ENCODE results near the gene SLC35C1. TPM values are rescaled to one million over a fixed set of nuclear protein-coding genes. Genes with fewer than 3 reads are reported as not detected.

The SLC35C1 gene
- total RNA-seq, 1 experiment from 2014 or later: 8.9 TPM

GRCh38 chr11:45833761-45834160 is 28.8 kb downstream of the SLC35C1 start:
- Histone ChIP-seq H3K9ac (ENCODE audit: extremely low read depth, insufficient read length, low read length) (no peak overlapping the region), H3K18ac (ENCODE audit: insufficient read length, low read depth, low read length) (no peak overlapping the region), H2BK12ac (ENCODE audit: insufficient read length, low read depth, low read length) (no peak overlapping the region), H3K79me1 (ENCODE audit: insufficient read depth, low read depth, low read length, poor library complexity, severe bottlenecking) (no peaks in the 10 kb centered on the region), H3K56ac (ENCODE audit: insufficient read length, low read depth, low read length) (no peak overlapping the region), H4K91ac (ENCODE audit: insufficient read length, low read depth, low read length) (no peak overlapping the region), H4K20me1 (ENCODE audit: control insufficient read depth, insufficient read depth, insufficient read length) (no peaks in the 10 kb centered on the region), H3T11ph (ENCODE audit: low read length) (no peak overlapping the region), H4K8ac (replicated peaks; ENCODE audit: insufficient read length, low read depth, low read length) (no peak overlapping the region), H3K4me2 (ENCODE audit: insufficient read depth, insufficient read length, low read length) (no peak overlapping the region), H3K23me2 (ENCODE audit: insufficient read length, low read depth, low read length, poor library complexity, severe bottlenecking) (no peaks in the 10 kb centered on the region), H3K4ac (ENCODE audit: low read depth, low read length) (no peak overlapping the region), H3K4me1 (ENCODE audit: insufficient read depth, low read length) (no peaks in the 10 kb centered on the region), H2AK5ac (ENCODE audit: insufficient read length, low read length) (no peak overlapping the region), H3K9me3 (ENCODE audit: control insufficient read depth, low read depth, low read length) (no peaks in the 10 kb centered on the region), H3K27me3 (ENCODE audit: insufficient read depth, low read length) (no peaks in the 10 kb centered on the region), H3K23ac (ENCODE audit: insufficient read length, low read depth, low read length) (no peak overlapping the region), H2BK20ac (ENCODE audit: low read depth, low read length, poor library complexity, severe bottlenecking) (no peak overlapping the region), H2AFZ (ENCODE audit: low read length) (no peak overlapping the region), H3K14ac (ENCODE audit: insufficient read depth, low read length) (no peak overlapping the region), H3K27ac (ENCODE audit: insufficient read length, low read depth, low read length) (no peak overlapping the region), H4K5ac (ENCODE audit: insufficient read length, low read depth, low read length) (no peak overlapping the region), H2BK15ac (ENCODE audit: low read depth, low read length) (no peak overlapping the region), H2BK120ac (ENCODE audit: low read depth, low read length, poor library complexity, severe bottlenecking) (no peak overlapping the region), H2BK5ac (ENCODE audit: insufficient read length, low read length) (no peak overlapping the region), H3K79me2 (ENCODE audit: insufficient read depth, low read length) (no peaks in the 10 kb centered on the region)
- H3K27ac Mint-ChIP-seq: no peak overlapping the region
- H3K9me3 Mint-ChIP-seq: no peaks in the 10 kb centered on the region; a peak in 1 of 5 replicates
- H3K4me1 Mint-ChIP-seq: peaks cover 6% of the 10 kb centered on the region in 2 experiments
- DNase-seq: no peak
- no peak for TF ChIP-seq CTCF (conservative IDR thresholded peaks at IDR 0.05)
- no CpG with 5 or more reads among the region's 3 CpGs for WGBS (ENCODE audit: extremely low coverage, insufficient read length, low lambda C conversion rate)
- no peaks in the 10 kb centered on the region for H3K36me3 Mint-ChIP-seq (ENCODE audit: insufficient read depth in 1 of 3, low read depth in 3 of 3)
- no peak overlapping the region for H3K4me3 Mint-ChIP-seq
- H3K27me3 Mint-ChIP-seq (ENCODE audit: low read depth): peaks cover 43% of the 10 kb centered on the region

Measured in H9 (cell line).